IPS-NIHi7 (cell line): ENCODE results near the gene IFT22.
"Not testable (repeated sequence)": the region's sequence is repeated elsewhere in the genome, so short reads cannot be mapped to it uniquely, and the experiment has no call there.

Source experiments
- DNase-seq: peaks from one replicate; pipeline ENCODE4 v3.0.0; 2012; ENCODE audit warnings: mixed read lengths; ENCODE audit errors: extremely low spot score

IFT22 gene

GRCh38 chr7:101315336-101315735 lies 6.3 kb downstream of the IFT22 start:
- DNase-seq: peak; percentile 63

GRCh38 chr7:101308245-101309085 lies 13.1 kb downstream of the IFT22 start:
- DNase-seq: peak; percentile 72

- no peak for DNase-seq
Measured at GRCh38 chr7:101306307-101306706, 15.3 kb downstream of the IFT22 start.

- no peak for DNase-seq
Measured at GRCh38 chr7:101303102-101303701, 18.4 kb downstream of the IFT22 start.

GRCh38 chr7:101302641-101303101 lies 18.9 kb downstream of the IFT22 start:
- peak; percentile 29 for DNase-seq

- DNase-seq: no peak
Measured at GRCh38 chr7:101300465-101301376, 20.9 kb downstream of the IFT22 start.

GRCh38 chr7:101299511-101300464 lies 21.8 kb downstream of the IFT22 start:
- DNase-seq: no peak

- DNase-seq: no peak
Measured at GRCh38 chr7:101294832-101295121, 26.8 kb downstream of the IFT22 start.

GRCh38 chr7:101294039-101294831 lies 27.4 kb downstream of the IFT22 start:
- peak; percentile 69 for DNase-seq

- DNase-seq: not testable (repeated sequence)
Measured at GRCh38 chr7:101293069-101294021, 28.3 kb downstream of the IFT22 start.

- not testable (repeated sequence) for DNase-seq
Measured at GRCh38 chr7:101292566-101292965, 29.0 kb downstream of the IFT22 start.

GRCh38 chr7:101290186-101291037 lies 31.2 kb downstream of the IFT22 start:
- not testable (repeated sequence) for DNase-seq

GRCh38 chr7:101289687-101290086 lies 31.9 kb downstream of the IFT22 start:
- DNase-seq: not testable (repeated sequence)

- no peak for DNase-seq
Measured at GRCh38 chr7:101288439-101288838, 33.2 kb downstream of the IFT22 start.

- no peak for DNase-seq
Measured at GRCh38 chr7:101287032-101287431, 34.6 kb downstream of the IFT22 start.

GRCh38 chr7:101285880-101286279 lies 35.7 kb downstream of the IFT22 start:
- DNase-seq: not testable (repeated sequence)

GRCh38 chr7:101285171-101285570 lies 36.4 kb downstream of the IFT22 start:
- DNase-seq: no peak

GRCh38 chr7:101280912-101281311 lies 40.7 kb downstream of the IFT22 start:
- DNase-seq: not testable (repeated sequence)
